HG02943 (cell line): ENCODE results near the gene TCF12.

Experiments
- ATAC-seq: cut with Tn5 transposase; IDR thresholded peaks from one replicate; pipeline ENCODE4 v1.9.1; 2021; ENCODE audit warnings: mild to moderate bottlenecking, low read depth, moderate library complexity; ENCODE audit not compliant: unreplicated experiment

TCF12 gene

DNA sequence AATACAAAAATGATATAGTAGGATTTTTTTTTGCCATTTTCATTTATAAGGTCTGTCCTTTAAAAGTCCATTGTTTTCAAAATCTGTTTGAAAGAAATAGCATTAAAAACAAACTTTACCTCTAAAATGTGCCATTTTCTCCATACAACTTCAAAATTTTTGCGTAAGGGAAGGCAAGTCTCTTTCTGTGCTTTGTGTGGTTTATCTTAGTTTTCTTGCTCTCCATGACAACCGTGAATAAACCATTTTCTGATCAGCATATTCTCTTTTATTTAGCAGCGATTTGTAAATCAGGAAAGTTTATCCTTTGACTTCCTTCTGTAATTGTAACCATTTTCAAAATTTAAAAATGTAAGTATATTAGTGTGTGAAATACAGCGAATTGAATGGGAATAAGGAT lies 310.0 kb downstream of the TCF12 start:
- no peak for ATAC-seq

DNA sequence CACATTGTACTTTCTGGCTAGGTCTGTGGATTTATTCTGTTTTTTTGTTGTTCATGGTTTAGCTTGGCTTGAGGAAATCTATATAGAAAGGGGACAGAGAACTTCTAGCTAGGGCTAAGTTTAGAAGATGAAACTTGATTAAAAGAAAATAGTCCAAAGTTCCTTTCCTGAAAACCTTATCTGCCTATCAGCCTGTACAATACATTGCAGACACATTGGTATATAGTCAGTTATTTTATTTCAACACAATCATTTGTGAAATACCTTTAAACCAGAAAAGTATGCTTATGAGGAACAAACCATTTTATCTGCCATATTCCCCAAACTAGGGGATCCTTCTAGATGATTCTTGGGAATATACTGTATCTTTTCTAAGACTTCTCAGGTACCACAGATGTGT lies 310.6 kb downstream of the TCF12 start:
- no peak for ATAC-seq

DNA sequence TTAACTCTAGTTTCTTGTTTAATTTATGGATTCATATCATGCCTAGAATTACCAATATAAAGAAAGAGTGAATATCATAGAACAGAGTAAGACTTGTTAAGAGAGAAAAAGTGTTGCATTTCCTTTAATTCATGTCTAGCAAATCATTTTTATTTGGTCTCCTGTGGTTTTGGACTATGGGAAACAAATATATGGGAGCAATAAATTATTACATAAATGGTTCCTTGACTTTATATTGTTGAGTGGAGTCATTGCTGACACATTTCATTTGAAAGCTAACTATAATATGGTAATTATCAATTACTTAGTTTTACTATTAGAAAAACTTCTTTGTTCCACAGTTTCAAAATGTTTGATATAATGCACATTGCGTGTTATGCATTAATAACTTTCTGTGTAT lies 313.1 kb downstream of the TCF12 start:
- ATAC-seq = no peak

DNA sequence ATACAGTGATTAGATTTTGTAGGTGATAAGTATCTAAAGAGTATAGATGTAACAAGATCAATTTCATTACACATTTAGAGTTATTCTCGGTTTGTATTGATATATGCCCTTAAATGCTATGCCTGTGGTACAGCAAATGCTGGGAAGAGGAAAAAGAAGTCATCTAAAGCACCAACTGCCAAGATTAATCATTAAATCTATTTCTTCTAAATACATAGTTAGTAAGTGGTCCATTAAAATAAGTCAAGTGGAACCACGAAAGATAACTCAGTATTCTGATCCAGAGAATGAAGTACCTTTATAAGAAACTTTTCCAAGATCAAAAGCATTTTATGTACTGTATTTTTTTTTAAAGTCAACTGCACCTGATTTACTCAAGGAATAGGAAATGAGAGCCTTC lies 315.7 kb downstream of the TCF12 start:
- ATAC-seq = no peak

DNA sequence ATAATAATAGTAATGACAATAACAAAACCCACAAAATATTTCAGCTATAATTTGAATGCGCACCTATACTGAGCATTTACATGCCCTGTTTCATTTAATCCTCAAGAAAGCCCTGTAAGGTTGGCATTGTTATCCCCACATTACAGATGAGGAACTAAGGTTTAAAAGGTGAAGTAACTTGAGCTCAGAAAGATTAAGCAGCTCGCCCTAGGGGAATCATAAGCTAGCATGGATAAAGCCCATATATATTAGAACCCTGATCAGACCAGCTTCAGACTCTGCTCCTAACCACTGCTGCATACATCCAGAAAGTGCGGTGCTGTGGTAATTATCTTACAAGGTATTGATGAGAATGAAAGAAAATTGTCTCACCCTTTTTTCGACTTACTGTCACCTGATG lies 316.7 kb downstream of the TCF12 start:
- no peak for ATAC-seq

DNA sequence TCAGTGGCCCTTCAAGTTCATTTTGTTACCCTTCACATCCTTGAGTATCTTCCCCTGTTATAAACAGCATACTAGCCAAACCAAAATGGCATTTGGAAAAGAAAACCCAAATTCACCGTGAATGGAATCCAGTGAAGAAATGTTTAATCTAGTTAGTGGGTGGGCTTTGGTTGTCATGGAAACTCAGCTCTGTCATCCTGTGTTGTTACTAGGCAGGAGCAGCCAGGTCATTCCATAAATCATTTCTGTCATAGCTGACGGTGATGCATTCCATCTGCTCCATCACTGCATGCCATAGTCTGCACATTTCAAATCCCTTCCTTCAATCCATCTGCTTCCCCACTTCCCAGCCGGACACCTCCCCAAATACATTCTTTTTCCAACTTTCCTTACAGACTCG lies 317.4 kb downstream of the TCF12 start:
- ATAC-seq = no peak

DNA sequence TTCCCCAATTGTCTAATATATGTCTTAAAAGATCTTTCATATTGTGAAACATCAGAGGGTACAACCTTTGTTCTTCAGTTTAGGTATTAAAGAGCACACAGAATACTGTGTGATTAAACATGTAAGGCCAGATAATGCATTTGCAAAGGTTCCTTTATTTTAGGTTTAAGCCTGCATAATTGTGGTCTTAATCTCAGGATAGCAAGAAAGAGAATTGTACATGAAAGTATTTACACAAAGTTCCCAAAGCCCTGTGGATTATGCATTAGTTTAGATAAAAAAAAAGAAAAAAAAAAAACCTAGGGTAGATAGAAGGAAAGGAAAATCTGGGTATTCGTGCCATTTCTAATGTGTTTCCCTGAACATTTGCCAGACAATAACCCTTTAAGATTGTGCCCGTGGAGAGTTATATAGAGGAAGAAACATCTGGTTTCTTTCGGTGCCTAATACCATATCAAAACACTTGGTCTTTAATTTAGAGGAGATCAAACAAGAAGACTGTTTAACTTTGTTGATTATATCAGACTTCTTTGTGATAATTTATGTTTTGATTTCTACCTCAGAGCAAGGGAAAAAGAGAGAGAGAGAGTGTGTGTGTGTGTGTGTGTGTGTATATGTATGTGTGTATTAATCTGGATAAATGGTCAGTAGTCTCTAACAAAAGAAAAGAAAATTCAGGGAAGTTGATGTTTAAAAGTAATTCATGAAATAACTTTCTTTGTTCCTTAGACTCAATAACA lies 318.3 kb downstream of the TCF12 start:
- ATAC-seq = no peak

DNA sequence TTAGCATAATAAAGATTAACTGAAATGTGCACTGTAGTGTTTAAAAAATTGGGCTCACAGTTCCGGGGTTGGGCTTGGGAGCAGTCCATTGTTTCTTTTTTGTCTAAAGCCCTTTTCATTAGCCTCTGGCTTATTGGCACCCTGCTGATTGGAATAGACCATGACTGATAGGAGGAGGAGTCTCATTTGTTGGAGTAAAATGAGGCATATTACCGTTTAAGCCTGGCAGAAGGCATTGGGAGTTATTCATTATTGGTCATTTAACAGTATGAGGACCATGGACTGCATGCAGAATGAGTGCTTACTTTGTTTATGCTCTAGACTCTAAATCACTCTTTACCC lies 318.8 kb downstream of the TCF12 start:
- ATAC-seq = no peak

DNA sequence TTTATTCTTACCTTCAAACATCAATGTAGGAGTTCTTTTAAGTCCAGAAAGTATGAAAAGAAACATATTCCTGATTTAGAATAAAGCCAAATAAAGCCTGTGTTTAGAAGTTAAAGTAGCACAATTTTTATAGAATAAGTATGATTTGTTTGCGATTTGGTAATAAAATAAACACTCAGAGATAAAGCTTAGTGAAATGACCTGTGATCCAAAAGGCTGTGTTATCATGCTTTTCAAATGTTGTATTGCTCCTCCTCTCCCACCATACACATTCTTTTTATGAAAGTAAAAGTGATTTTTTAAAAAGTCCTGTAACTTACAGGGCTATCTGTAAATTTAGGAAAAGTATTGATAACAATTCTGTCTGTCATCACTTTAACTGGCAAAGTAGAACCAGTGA lies 319.2 kb downstream of the TCF12 start:
- no peak for ATAC-seq

DNA sequence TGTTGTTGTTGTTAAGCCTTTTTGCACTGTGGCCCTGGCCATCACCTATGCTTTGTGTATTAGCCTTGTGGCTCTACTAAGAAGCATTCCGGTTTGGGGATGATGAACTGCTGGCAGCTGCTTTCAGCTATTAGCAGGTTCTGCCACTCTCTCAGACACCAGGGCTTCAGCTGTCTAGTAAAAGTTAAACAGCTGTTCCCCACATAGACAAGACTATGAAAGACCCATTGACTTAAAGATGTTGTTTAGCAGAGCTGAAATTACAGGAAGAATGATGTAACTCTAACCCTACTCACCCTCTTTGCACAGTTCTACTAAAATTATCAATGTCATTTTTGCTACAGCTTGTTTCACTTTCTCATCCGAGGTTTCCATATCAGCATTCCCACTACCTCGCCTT lies 326.7 kb downstream of the TCF12 start:
- ATAC-seq = no peak

DNA sequence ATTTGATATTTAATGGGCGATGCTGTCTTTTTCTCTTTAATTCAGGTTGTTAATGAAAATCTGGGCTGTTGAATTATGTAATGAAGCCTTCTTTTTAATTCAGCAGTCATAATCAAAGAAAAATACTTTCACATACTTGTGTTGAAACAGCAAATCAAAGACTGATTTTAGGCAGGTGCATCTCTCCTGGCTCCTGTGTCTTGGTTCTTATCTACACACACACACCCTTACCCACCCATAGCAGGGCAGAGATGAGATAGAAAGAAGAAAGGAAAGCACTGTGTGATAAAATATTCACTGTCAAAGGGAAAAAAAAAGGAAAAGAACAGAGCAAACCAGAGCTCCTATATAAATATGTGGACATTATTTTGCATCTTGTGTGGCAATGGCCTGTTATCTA lies 327.3 kb downstream of the TCF12 start:
- no peak for ATAC-seq

DNA sequence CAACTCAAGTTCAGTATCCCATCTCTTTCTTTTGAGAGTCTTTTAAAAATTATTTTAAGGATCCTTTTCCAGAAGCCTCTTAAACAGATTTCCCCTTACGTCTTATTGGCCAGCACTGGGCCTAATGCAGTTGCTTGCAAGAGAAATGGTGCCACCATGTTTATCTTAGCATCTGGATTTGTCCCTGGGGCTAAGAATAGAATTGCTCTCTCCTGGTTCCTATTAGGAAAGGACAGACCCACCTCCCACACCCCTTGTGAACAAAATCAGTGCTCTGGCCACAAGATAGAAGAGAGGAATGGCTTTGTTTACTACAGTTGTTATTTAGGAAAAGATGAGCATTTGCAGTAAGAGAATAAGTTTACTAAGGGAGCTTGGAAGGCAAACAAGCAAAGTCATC lies 329.6 kb downstream of the TCF12 start:
- no peak for ATAC-seq

DNA sequence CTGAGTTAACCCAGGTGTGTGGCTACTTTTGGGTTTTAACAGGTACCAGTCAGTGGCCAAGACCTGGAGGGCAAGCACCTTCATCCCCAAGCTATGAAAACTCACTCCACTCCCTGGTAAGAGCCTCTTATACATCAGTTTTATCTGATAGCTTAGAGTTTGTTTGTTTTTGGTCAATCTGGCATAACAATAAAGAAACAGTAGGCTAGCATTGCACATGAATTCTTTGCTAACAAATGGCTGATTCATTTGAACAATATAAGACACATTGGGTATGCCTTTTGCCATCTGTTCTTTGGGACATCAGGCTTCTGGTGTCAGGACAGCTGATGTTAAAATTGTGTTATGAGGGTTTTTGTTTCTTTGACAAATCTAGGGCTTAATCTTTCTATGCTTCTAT lies 332.9 kb downstream of the TCF12 start:
- ATAC-seq = no peak

DNA sequence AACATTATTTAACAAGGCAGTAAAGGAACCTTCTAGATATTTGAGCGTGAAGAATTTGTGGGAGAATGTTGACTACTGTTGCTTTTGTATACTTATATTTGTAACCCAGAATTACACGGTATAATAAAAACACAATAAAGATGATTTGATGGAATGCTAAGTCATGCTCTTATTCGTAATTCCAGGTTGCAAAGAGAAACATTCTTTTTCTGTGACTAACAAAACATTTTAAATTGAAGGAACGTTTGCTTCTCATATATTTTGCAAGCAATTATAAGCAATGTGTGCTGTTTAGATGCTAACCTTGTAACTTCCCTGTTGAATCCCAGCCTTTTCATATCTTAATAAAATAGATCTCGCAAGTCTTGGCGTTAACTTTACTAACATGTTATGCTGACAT lies 333.5 kb downstream of the TCF12 start:
- no peak for ATAC-seq

DNA sequence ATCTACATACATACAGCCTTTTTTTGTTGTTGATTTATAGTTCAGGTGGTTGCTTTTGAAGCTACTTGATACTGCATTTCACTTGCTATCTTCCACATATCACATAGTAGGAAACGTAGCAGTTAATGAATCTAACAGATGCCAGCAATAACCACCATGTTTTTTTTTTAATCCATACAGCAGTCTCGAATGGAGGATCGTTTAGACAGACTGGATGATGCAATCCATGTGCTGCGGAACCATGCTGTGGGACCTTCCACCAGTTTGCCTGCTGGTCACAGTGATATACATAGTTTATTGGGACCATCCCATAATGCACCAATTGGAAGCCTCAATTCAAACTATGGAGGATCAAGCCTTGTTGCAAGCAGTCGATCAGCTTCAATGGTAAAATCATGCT lies 334.6 kb downstream of the TCF12 start:
- no peak for ATAC-seq

DNA sequence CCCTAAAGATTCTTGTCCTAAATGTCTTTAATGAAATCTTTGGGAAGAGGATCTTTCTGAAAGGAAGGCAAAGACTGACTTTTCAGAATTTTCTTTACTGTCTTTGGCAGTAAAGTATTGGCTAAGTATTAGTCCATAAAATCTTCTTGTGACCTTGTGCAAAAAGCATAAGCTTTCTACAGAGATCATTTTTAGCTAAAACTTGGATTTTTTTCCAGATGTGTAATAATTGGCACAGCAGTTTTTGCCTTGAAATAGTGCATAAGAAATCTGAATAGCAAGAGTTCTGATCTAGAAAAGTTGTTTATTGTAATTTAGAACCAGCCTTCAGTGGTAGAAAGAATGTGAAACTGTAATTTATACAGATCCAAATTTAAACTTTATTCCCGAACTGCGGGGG lies 335.1 kb downstream of the TCF12 start:
- no peak for ATAC-seq

DNA sequence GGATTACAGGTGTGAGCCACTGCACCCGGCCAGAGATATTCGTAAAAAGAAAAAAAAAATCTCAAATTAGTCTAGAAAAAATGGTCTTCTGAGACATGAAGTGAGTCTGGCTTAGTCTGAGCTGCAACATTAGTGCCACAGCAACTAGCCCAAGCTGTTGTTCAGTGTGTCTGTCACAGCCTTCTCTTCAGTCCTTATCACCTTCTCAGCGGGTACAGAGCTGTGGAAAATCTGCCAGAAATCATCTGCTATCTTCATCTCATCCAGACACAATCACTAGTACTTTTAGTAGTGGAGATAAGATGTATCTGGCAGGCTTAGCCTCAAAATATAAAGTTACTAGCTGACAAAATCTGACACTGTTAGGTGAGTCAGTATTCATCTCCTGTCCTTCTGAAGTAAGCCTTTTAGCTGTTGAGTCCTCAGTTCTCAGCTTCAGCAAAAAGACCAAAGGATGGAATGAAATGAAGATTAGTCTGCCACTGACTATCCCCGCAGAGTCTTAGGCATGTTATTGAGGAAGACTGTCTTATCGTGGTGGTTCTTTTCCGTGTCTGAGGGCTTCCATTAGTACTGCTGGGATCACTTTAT lies 337.4 kb downstream of the TCF12 start:
- ATAC-seq = no peak

DNA sequence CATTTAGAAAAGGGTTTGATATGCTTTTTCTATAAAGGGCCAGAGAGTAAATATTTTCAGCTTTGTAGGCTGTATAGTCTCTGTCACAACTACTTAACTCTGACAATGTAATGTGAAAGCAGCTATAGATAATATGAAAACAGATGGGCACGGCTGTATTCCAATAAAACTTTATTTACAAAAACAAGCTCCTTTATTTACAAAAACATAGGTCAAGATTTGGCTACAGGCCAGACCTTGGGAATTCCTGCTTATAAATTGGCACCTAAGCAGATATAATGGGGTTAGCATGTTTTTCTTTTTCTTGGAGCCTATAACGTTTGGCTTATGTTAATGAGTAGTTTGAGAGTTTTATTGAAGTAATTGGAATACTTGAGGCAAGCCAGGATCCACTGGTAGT lies 338.5 kb downstream of the TCF12 start:
- no peak for ATAC-seq

DNA sequence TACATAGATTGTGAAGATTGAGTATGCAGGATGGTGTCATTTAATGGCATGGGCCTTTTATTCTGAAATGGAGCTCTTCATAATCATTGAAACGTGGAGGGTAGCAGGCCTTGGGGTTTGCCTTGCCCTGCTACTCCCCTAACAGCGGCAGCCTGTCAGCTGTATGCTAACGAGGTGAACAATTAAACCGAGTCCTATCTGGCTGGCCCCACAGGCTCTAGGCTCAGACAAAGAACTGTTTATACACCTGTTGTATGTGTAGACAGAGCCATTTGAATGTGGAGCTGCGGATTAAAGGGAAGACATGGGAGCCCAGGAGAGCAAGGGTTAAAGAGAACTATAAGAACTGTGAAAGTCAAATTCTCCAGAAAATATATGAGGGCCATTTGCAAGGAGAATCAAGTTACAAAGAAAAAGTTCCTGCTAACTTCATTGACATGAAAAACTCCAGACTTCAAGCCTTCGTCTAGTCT lies 341.2 kb downstream of the TCF12 start:
- ATAC-seq = no peak

DNA sequence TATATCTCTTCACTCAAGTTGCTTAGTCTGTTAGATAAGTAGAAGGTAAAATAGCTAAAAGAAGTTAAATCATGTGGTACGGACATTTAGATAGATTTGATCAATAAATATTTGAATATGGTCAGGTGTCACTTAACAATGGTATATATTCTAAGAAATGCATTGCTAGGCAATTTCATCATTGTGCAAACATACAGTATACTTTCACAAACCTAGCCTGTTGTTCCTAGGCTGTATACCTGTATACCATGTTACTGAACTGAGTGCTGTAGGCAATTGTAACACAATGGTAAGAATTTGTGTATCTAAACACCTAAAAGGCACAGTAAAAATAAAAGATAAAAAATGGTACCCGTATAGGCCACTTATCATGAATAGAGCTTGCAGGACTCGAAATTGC lies 345.1 kb downstream of the TCF12 start:
- no peak for ATAC-seq

DNA sequence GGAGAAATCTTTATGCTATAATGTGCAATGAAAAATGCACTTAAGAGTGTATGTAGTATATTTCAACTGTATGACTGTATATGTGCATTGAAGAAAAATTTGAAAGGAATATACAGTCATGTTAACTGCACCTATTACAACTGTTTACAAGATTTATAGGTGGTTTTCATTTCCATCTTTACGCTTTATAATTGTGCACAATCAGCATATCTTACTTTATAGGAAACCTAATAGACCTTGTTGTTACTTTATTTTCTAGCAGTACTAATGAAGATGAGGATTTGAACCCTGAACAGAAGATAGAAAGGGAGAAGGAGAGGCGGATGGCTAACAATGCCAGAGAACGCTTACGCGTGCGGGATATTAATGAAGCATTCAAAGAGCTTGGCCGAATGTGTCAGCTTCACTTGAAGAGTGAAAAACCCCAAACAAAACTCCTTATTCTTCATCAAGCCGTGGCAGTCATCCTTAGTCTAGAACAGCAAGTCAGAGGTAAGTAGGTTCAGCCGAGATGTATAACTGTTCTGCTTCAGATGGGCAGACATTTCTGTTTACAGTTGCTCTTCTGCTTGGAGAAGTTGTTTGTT lies 354.4 kb downstream of the TCF12 start:
- no peak for ATAC-seq

DNA sequence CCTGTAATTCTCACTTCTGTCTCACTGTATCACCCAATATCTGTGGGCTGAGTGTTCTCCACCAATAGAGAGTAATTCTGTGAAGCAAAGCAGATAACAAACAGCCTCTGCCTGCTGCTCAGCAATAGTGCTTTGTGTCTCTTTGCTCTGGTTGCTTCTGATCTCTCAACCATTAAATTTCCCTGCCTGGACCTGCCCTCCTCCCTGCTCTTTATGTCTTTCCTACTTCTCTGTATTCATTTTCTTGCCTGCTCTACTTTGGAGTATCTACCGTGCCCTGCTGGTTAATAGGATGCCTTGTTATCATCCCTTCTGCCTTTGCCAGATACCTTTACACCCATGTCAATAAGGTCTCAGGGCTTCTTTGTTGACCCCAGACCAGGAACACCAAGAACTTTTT lies 355.0 kb downstream of the TCF12 start:
- no peak for ATAC-seq
